Measurements from ENCODE around the gene NAXD. TPM values are rescaled to one million over a fixed set of nuclear protein-coding genes. Genes with fewer than 3 reads are reported as not detected.

Gene NAXD
- total and polyA plus RNA-seq, 10 of the 15 experiments (the other 5 are each of a cell fraction or from before 2014, with no cell fraction given) = 1.5 to 36.2 (median 23.8) TPM

- H3K4me1 ChIP-seq (ENCODE audit: control insufficient read depth, insufficient read depth, low read length) = no peaks in the 10 kb centered on the region; the same call in 1 of the 2 replicates
- no peaks in the 10 kb centered on the region for H3K79me2 ChIP-seq (ENCODE audit: control insufficient read depth, insufficient read depth, low read length)
- intact Hi-C loops (cut with micrococcal nuclease; ENCODE audit: unreplicated experiment) (no loop called here), in situ Hi-C loops (cut with MboI) (no loop called here)
- ATAC-seq (no peak), DNase-seq (ENCODE audit: low read depth, low spot score) (no peak), FAIRE-seq (no peak)
- H3K4me3 ChIP-seq = no peak overlapping the region
- H3K27me3 ChIP-seq (replicated peaks in 1 of 2; ENCODE audit: control insufficient read depth in 2 of 2, insufficient read depth in 2 of 2, low read length in 1 of 2) = no peaks in the 10 kb centered on the region
- peaks cover 22 to 23% of the 10 kb centered on the region in 2 experiments; a peak in 3 of 4 replicates for H3K36me3 ChIP-seq (ENCODE audit: control insufficient read depth in 2 of 2, insufficient read depth in 2 of 2, low read length in 1 of 2)
- POLR2A ChIA-PET = no interaction called here
- no peak for TF ChIP-seq PAX5 (IDR thresholded peaks at IDR 0.05; ENCODE audit: borderline replicate concordance, low read depth, low read length)
- TF ChIP-seq SREBF1 (IDR thresholded peaks at IDR 0.05; ENCODE audit: low read length) = no peak
- TF ChIP-seq ELK1 (IDR thresholded peaks at IDR 0.05; ENCODE audit: low read depth, low read length) = no peak
- no peak for TF ChIP-seq POU2F2 (IDR thresholded peaks at IDR 0.05; ENCODE audit: borderline replicate concordance, low read depth, low read length)
- no peak for TF ChIP-seq ZNF622 (IDR thresholded peaks at IDR 0.05)
- TF ChIP-seq BCLAF1 (IDR thresholded peaks at IDR 0.05) = no peak
- no peak for TF ChIP-seq NFXL1 (IDR thresholded peaks at IDR 0.05; ENCODE audit: borderline replicate concordance)
- no peak for TF ChIP-seq PBX3 (IDR thresholded peaks at IDR 0.05; ENCODE audit: insufficient replicate concordance, low read depth, low read length)
- TF ChIP-seq ZZZ3 (IDR thresholded peaks at IDR 0.05; ENCODE audit: control insufficient read depth, insufficient read length, low read depth) = no peak
- TF ChIP-seq JUNB (IDR thresholded peaks at IDR 0.05) = no peak
- BruUV-seq (replicated peaks) = no TSS peak
- 99% methylated on average over 7 of the region's 7 CpGs for WGBS (ENCODE audit: insufficient coverage, insufficient replicate concordance, low lambda C conversion rate, missing lambda C conversion rate)
- H4K20me1 ChIP-seq (ENCODE audit: control insufficient read depth, insufficient read depth) = no peaks in the 10 kb centered on the region
- H3K27ac ChIP-seq (ENCODE audit: control insufficient read depth, insufficient read depth) = no peak overlapping the region
- SMC1A ChIA-PET (ENCODE audit: uncharacterized antibody, unreplicated experiment) = interaction anchor here (1.2 kb wide), 1 partner anchor 13 kb away, joined by 3 read pairs; no protein-coding TSS in a partner anchor
- no peak overlapping the region for H3K4me2 ChIP-seq (ENCODE audit: control insufficient read depth, insufficient read depth)
- no peaks in the 10 kb centered on the region; the same call in 2 of the 3 replicates for H3K9me3 ChIP-seq (replicated peaks; ENCODE audit: control insufficient read depth, insufficient read depth, low read length)
- CTCF ChIA-PET = interaction anchor here (1.4 kb wide), 1 partner anchor 154 kb away, joined by 3 read pairs; no protein-coding TSS in a partner anchor
- RAD21 ChIA-PET (ENCODE audit: unreplicated experiment) = interaction anchor here (1.6 kb wide), 1 partner anchor 13 kb away, joined by 3 read pairs; no protein-coding TSS in a partner anchor
- no peak overlapping the region for H2AFZ ChIP-seq (ENCODE audit: control insufficient read depth, low read depth, low read length)
- no peak overlapping the region for H3K9ac ChIP-seq (ENCODE audit: control insufficient read depth, insufficient read depth, low read length)
Measured at GRCh38 chr13:110664041-110664440, 48.7 kb downstream of the NAXD start.
